SK-N-SH treated with all-trans-retinoic acid at 6 μM for 48 hours (cell line): Measurements from ENCODE around the gene ATRN.

Source experiments
- ATAC-seq: fragments of 200-7000 bp; cut with Tn5 transposase; 3 replicates; pipeline ENCODE4 v1.9.1; 2020; ENCODE audit warnings: mild to moderate bottlenecking, moderate library complexity
- ARNTL ChIP-seq: fragments of 450-650 bp; formaldehyde crosslinking; IDR thresholded peaks from 2 replicates; pipeline ENCODE4 v1.5.0; 2020; ENCODE audit warnings: low read depth, mild to moderate bottlenecking, moderate library complexity, borderline replicate concordance
- BACH2 ChIP-seq: fragments of 250-450 bp; sonication (Bioruptor Pico); IDR thresholded peaks from 2 replicates; pipeline ENCODE4 v1.9.0; 2021; ENCODE audit warnings: mild to moderate bottlenecking, borderline replicate concordance
- CSDC2 ChIP-seq: fragments of 250-450 bp; sonication (Bioruptor Pico); IDR thresholded peaks from 2 replicates; pipeline ENCODE4 v1.5.0; 2020; ENCODE audit warnings: mild to moderate bottlenecking, moderate library complexity
- ESRRG ChIP-seq: fragments of 250-450 bp; sonication (Bioruptor Pico); IDR thresholded peaks from 2 replicates; pipeline ENCODE4 v1.6.1; 2021; ENCODE audit warnings: mild to moderate bottlenecking
- GLIS3 ChIP-seq: fragments of 250-450 bp; sonication (Bioruptor Pico); IDR thresholded peaks from 2 replicates; pipeline ENCODE4 v1.5.0; 2020; ENCODE audit warnings: mild to moderate bottlenecking, moderate library complexity
- ISL1 ChIP-seq: fragments of 250-450 bp; sonication (Bioruptor Pico); IDR thresholded peaks from 2 replicates; pipeline ENCODE4 v2.1.2; 2022; ENCODE audit warnings: mild to moderate bottlenecking, moderate library complexity
- OSR1 ChIP-seq: fragments of 250-450 bp; sonication (Bioruptor Pico); IDR thresholded peaks from 2 replicates; pipeline ENCODE4 v1.8.0; 2022; ENCODE audit warnings: moderate library complexity, mild to moderate bottlenecking, inconsistent platforms
- PPARA ChIP-seq: fragments of 250-450 bp; sonication (Bioruptor Pico); IDR thresholded peaks from 2 replicates; pipeline ENCODE4 v1.5.0; 2020; ENCODE audit warnings: mild to moderate bottlenecking, borderline replicate concordance
- SNAI2 ChIP-seq: fragments of 250-450 bp; sonication (Bioruptor Pico); IDR thresholded peaks from 2 replicates; pipeline ENCODE4 v1.5.0; 2020; ENCODE audit warnings: mild to moderate bottlenecking, moderate library complexity
- TCF4 ChIP-seq: fragments of 250-450 bp; sonication (Bioruptor Pico); IDR thresholded peaks from 2 replicates; pipeline ENCODE4 v1.8.0; 2021; ENCODE audit warnings: mild to moderate bottlenecking, moderate library complexity, borderline replicate concordance
- TOX ChIP-seq: fragments of 250-450 bp; sonication (Bioruptor Pico); IDR thresholded peaks from 2 replicates; pipeline ENCODE4 v1.8.0; 2021; ENCODE audit warnings: mild to moderate bottlenecking, moderate library complexity, borderline replicate concordance
- ZC3H10 ChIP-seq: fragments of 250-450 bp; sonication (Bioruptor Pico); IDR thresholded peaks from 2 replicates; pipeline ENCODE4 v1.5.1; 2021; ENCODE audit warnings: mild to moderate bottlenecking, moderate library complexity
- ZFP3 ChIP-seq: fragments of 250-450 bp; sonication (Bioruptor Pico); IDR thresholded peaks from 2 replicates; pipeline ENCODE4 v1.5.0; 2020; ENCODE audit warnings: mild to moderate bottlenecking, moderate library complexity
- ZFP30 ChIP-seq: fragments of 450-650 bp; formaldehyde crosslinking; IDR thresholded peaks from 2 replicates; pipeline ENCODE4 v1.5.0; 2022; ENCODE audit warnings: mild to moderate bottlenecking, moderate library complexity
- ZNF565 ChIP-seq: fragments of 450-650 bp; formaldehyde crosslinking; conservative IDR thresholded peaks from 2 replicates; pipeline ENCODE4 v1.5.0; 2020; ENCODE audit warnings: low read depth, mild to moderate bottlenecking, moderate library complexity
- ZNF70 ChIP-seq: fragments of 450-650 bp; formaldehyde crosslinking; IDR thresholded peaks from 2 replicates; pipeline ENCODE4 v1.5.0; 2020; ENCODE audit warnings: mild to moderate bottlenecking, moderate library complexity
- TF ChIP-seq, protein P1 (sequence below): fragments of 250-450 bp; sonication (Bioruptor Pico); IDR thresholded peaks from 2 replicates; pipeline ENCODE4 v1.8.0; 2021; ENCODE audit warnings: low read depth, mild to moderate bottlenecking, moderate library complexity, borderline replicate concordance
- TF ChIP-seq, protein P2 (sequence below): fragments of 250-450 bp; sonication (Bioruptor Pico); IDR thresholded peaks from 2 replicates; pipeline ENCODE4 v1.8.0; 2020; ENCODE audit warnings: mild to moderate bottlenecking, moderate library complexity, borderline replicate concordance
- TF ChIP-seq, protein P3 (sequence below): fragments of 250-450 bp; sonication (Bioruptor Pico); IDR thresholded peaks from 2 replicates; pipeline ENCODE4 v1.5.0; 2020; ENCODE audit warnings: mild to moderate bottlenecking, moderate library complexity
- TF ChIP-seq, protein P4 (sequence below): fragments of 250-450 bp; sonication (Bioruptor Pico); IDR thresholded peaks from 2 replicates; pipeline ENCODE4 v1.5.1; 2020; ENCODE audit warnings: low read depth, mild to moderate bottlenecking, moderate library complexity
- TF ChIP-seq, protein P5 (sequence below): fragments of 250-450 bp; sonication (Bioruptor Pico); IDR thresholded peaks from 2 replicates; pipeline ENCODE4 v1.5.1; 2021; ENCODE audit warnings: mild to moderate bottlenecking, moderate library complexity

Gene ATRN

DNA sequence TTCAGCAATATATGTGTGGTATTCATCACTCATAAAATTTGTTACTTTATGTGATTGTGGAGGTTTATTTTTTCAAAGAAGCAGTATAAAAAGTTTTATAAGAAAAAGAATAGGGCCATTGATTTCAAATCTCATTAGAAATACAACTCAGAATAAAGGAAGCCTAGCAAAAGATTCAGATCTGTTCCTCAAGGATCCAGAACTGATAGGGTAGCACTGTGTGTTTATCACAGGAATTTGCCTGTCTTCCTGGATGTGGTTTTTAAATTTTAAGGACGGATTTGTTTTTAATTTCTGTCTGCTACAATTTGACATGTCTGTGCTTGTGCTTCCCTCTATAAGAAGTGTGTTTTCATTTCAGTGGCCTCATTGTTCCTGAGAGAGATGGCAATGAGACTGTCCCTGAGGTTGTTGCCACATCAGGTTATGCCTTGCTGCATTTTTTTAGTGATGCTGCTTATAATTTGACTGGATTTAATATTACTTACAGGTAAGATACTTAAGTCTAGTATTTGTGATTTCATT, 74.6 kb downstream of the ATRN start:
- TF ChIP-seq ZFP3 (CRISPR knock-in tag) (no peak), GLIS3 (no peak), CSDC2 (no peak), BACH2 (CRISPR knock-in tag) (no peak), ZFP30 (CRISPR knock-in tag) (no peak), PPARA (CRISPR knock-in tag) (no peak), ESRRG (CRISPR knock-in tag) (no peak), OSR1 (CRISPR knock-in tag) (no peak), TOX (CRISPR knock-in tag) (no peak), SNAI2 (CRISPR knock-in tag) (no peak), ARNTL (CRISPR knock-in tag) (no peak), ZNF70 (CRISPR knock-in tag) (no peak), ZNF565 (CRISPR knock-in tag) (no peak), TCF4 (no peak)
- TF ChIP-seq, protein P1, sequence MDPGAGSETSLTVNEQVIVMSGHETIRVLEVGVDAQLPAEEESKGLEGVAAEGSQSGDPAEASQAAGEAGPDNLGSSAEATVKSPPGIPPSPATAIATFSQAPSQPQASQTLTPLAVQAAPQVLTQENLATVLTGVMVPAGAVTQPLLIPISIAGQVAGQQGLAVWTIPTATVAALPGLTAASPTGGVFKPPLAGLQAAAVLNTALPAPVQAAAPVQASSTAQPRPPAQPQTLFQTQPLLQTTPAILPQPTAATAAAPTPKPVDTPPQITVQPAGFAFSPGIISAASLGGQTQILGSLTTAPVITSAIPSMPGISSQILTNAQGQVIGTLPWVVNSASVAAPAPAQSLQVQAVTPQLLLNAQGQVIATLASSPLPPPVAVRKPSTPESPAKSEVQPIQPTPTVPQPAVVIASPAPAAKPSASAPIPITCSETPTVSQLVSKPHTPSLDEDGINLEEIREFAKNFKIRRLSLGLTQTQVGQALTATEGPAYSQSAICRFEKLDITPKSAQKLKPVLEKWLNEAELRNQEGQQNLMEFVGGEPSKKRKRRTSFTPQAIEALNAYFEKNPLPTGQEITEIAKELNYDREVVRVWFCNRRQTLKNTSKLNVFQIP (CRISPR knock-in tag) = no peak
- TF ChIP-seq, protein P2, sequence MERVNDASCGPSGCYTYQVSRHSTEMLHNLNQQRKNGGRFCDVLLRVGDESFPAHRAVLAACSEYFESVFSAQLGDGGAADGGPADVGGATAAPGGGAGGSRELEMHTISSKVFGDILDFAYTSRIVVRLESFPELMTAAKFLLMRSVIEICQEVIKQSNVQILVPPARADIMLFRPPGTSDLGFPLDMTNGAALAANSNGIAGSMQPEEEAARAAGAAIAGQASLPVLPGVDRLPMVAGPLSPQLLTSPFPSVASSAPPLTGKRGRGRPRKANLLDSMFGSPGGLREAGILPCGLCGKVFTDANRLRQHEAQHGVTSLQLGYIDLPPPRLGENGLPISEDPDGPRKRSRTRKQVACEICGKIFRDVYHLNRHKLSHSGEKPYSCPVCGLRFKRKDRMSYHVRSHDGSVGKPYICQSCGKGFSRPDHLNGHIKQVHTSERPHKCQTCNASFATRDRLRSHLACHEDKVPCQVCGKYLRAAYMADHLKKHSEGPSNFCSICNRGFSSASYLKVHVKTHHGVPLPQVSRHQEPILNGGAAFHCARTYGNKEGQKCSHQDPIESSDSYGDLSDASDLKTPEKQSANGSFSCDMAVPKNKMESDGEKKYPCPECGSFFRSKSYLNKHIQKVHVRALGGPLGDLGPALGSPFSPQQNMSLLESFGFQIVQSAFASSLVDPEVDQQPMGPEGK (CRISPR knock-in tag) = no peak
- TF ChIP-seq, protein P3, sequence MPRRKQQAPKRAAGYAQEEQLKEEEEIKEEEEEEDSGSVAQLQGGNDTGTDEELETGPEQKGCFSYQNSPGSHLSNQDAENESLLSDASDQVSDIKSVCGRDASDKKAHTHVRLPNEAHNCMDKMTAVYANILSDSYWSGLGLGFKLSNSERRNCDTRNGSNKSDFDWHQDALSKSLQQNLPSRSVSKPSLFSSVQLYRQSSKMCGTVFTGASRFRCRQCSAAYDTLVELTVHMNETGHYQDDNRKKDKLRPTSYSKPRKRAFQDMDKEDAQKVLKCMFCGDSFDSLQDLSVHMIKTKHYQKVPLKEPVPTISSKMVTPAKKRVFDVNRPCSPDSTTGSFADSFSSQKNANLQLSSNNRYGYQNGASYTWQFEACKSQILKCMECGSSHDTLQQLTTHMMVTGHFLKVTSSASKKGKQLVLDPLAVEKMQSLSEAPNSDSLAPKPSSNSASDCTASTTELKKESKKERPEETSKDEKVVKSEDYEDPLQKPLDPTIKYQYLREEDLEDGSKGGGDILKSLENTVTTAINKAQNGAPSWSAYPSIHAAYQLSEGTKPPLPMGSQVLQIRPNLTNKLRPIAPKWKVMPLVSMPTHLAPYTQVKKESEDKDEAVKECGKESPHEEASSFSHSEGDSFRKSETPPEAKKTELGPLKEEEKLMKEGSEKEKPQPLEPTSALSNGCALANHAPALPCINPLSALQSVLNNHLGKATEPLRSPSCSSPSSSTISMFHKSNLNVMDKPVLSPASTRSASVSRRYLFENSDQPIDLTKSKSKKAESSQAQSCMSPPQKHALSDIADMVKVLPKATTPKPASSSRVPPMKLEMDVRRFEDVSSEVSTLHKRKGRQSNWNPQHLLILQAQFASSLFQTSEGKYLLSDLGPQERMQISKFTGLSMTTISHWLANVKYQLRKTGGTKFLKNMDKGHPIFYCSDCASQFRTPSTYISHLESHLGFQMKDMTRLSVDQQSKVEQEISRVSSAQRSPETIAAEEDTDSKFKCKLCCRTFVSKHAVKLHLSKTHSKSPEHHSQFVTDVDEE (CRISPR knock-in tag) = no peak
- TF ChIP-seq, protein P4, sequence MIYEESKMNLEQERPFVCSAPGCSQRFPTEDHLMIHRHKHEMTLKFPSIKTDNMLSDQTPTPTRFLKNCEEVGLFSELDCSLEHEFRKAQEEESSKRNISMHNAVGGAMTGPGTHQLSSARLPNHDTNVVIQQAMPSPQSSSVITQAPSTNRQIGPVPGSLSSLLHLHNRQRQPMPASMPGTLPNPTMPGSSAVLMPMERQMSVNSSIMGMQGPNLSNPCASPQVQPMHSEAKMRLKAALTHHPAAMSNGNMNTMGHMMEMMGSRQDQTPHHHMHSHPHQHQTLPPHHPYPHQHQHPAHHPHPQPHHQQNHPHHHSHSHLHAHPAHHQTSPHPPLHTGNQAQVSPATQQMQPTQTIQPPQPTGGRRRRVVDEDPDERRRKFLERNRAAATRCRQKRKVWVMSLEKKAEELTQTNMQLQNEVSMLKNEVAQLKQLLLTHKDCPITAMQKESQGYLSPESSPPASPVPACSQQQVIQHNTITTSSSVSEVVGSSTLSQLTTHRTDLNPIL (CRISPR knock-in tag) = no peak
- no peak for ATAC-seq

DNA sequence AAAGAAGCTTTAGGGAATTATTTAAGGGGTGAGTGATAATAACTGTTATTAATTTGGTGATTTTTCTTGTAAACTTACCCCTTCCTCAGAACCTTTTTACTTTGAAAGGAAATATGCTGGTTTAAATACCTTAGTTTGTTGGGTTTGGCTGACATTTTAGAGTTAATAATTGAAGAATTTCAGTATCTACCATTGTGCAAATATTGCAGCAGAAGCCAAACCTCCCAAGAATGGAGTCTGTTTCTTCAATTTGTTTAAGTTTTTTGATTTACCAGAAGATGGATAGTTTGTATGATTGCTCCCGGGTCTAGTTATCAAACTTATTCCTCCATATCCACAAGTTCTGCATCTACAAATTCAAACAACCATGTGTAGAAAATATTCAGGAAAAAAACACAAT, 77.1 kb downstream of the ATRN start:
- ATAC-seq = no peak
- TF ChIP-seq ZC3H10 = no peak
- no peak for TF ChIP-seq ZNF565 (CRISPR knock-in tag)
- TF ChIP-seq, protein P1 (CRISPR knock-in tag) = no peak
- TF ChIP-seq ZNF70 (CRISPR knock-in tag) = no peak
- no peak for TF ChIP-seq ISL1 (CRISPR knock-in tag)
- TF ChIP-seq ESRRG (CRISPR knock-in tag) = no peak
- TF ChIP-seq PPARA (CRISPR knock-in tag) = no peak
- no peak for TF ChIP-seq BACH2 (CRISPR knock-in tag)
- TF ChIP-seq GLIS3 = no peak
- TF ChIP-seq, protein P3 (CRISPR knock-in tag) = no peak
- TF ChIP-seq OSR1 (CRISPR knock-in tag) = no peak
- no peak for TF ChIP-seq ZFP3 (CRISPR knock-in tag)
- no peak for TF ChIP-seq ARNTL (CRISPR knock-in tag)
- TF ChIP-seq, protein P5, sequence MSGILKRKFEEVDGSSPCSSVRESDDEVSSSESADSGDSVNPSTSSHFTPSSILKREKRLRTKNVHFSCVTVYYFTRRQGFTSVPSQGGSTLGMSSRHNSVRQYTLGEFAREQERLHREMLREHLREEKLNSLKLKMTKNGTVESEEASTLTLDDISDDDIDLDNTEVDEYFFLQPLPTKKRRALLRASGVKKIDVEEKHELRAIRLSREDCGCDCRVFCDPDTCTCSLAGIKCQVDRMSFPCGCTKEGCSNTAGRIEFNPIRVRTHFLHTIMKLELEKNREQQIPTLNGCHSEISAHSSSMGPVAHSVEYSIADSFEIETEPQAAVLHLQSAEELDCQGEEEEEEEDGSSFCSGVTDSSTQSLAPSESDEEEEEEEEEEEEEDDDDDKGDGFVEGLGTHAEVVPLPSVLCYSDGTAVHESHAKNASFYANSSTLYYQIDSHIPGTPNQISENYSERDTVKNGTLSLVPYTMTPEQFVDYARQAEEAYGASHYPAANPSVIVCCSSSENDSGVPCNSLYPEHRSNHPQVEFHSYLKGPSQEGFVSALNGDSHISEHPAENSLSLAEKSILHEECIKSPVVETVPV (CRISPR knock-in tag) = no peak
- no peak for TF ChIP-seq ZFP30 (CRISPR knock-in tag)
- no peak for TF ChIP-seq CSDC2
